Measurements from ENCODE around the gene ERO1A.

The ERO1A gene

DNA sequence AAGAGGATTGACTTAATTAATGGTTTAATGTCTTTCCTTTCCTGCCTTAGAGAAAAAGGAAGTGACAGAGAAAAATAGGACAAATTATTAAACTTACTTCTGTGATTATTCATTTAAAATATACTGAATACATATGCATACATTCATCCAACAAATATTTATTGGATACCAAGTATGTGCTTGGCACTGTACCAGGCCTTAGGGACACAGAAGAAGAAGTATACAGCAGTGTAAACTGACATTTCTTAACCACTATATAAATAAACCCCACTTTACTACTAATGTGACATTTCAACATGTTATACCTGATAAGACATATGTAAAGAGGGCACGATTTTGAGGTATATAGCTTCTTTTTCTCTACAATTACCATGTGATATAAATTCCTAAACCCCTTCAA lies 53.6 kb downstream of the ERO1A start:
- Histone ChIP-seq H2AK5ac (ENCODE audit: low read depth, low read length) (no peak overlapping the region), H3K36me3 (replicated peaks in 1 of 2; ENCODE audit: control insufficient read depth in 2 of 2, insufficient read depth in 2 of 2, low read length in 2 of 2) (peaks cover 2 to 57% of the 10 kb centered on the region in 2 donors)

DNA sequence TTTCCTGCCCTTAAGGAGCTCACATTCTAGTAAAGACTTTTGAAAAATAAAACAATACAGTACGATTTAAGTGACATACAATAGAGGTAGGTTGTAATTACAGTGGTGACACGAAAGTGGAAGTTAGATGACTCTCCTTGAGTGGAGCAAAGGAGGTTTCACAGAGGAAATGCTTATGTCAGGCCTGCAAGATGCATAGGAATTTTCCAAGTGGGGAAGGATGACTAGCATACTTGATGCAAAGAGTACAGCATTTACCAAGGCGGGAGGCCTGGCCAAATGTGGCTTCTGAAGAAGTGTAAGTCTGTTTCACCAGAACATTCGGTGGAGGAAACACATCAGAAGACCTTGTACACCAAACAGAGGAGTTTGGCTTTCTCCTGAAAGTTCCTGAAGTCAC lies 55.2 kb downstream of the ERO1A start:
- Histone ChIP-seq H2BK120ac (ENCODE audit: low read depth, low read length) (no peak overlapping the region), H3K4me3 (ENCODE audit: low read length in 2 of 2) (no peak overlapping the region), H3K4me1 (ENCODE audit: control insufficient read depth in 2 of 2, insufficient read depth in 1 of 2, low read depth in 1 of 2, low read length in 2 of 2) (no peaks in the 10 kb centered on the region), H3K23ac (ENCODE audit: low read depth, low read length, poor library complexity) (no peak overlapping the region), H3K14ac (ENCODE audit: low read length) (no peak overlapping the region), H3K27me3 (ENCODE audit: control insufficient read depth in 3 of 3, insufficient read depth in 3 of 3, low read depth in 1 of 3, low read length in 3 of 3) (no peaks in the 10 kb centered on the region), H3K79me1 (ENCODE audit: low read depth, low read length) (no peaks in the 10 kb centered on the region), H3K4me2 (ENCODE audit: insufficient read depth, low read length, poor library complexity, severe bottlenecking) (no peak overlapping the region), H3K9me3 (replicated peaks in 1 of 2; ENCODE audit: control insufficient read depth in 2 of 2, insufficient read depth in 1 of 2, low read depth in 1 of 2, low read length in 2 of 2) (no peaks in the 10 kb centered on the region), H3K27ac (replicated peaks; ENCODE audit: low read length) (no peak overlapping the region), H2AK5ac (ENCODE audit: low read depth, low read length) (no peak overlapping the region), H4K91ac (ENCODE audit: low read depth, low read length, poor library complexity) (no peak overlapping the region), H2AFZ (ENCODE audit: low read length) (no peak overlapping the region), H2BK5ac (ENCODE audit: low read length) (no peak overlapping the region), H3K18ac (ENCODE audit: low read length) (no peak overlapping the region), H4K8ac (ENCODE audit: low read depth, low read length) (no peak overlapping the region), H3K4ac (ENCODE audit: low read length) (no peak overlapping the region), H3K36me3 (replicated peaks in 1 of 2; ENCODE audit: control insufficient read depth in 2 of 2, insufficient read depth in 2 of 2, low read length in 2 of 2) (peaks cover 2 to 41% of the 10 kb centered on the region in 2 donors), H2BK15ac (ENCODE audit: low read length) (no peak overlapping the region), H3K9ac (ENCODE audit: low read depth, low read length, poor library complexity) (no peak overlapping the region), H2BK12ac (ENCODE audit: low read length) (no peak overlapping the region)
- WGBS, 2 donors (ENCODE audit: extremely low coverage in 2 of 2, insufficient read length in 2 of 2, insufficient replicate concordance in 1 of 2): no CpG with 5 or more reads among the region's 4 CpGs
- DNase-seq (ENCODE audit: low spot score): no peak

More for the DNA sequence above, 53.6 kb downstream of the ERO1A start:
- Histone ChIP-seq H3K79me1 (ENCODE audit: low read depth, low read length) (no peaks in the 10 kb centered on the region), H3K4ac (ENCODE audit: low read length) (no peak overlapping the region), H2BK120ac (ENCODE audit: low read depth, low read length) (no peak overlapping the region), H2BK15ac (ENCODE audit: low read length) (no peak overlapping the region), H3K14ac (ENCODE audit: low read length) (no peak overlapping the region), H4K91ac (ENCODE audit: low read depth, low read length, poor library complexity) (no peak overlapping the region), H3K4me3 (ENCODE audit: low read length in 2 of 2) (no peak overlapping the region), H2BK12ac (ENCODE audit: low read length) (no peak overlapping the region), H3K27me3 (ENCODE audit: control insufficient read depth in 3 of 3, insufficient read depth in 3 of 3, low read depth in 1 of 3, low read length in 3 of 3) (no peaks in the 10 kb centered on the region), H4K8ac (ENCODE audit: low read depth, low read length) (no peak overlapping the region), H3K4me1 (ENCODE audit: control insufficient read depth in 2 of 2, insufficient read depth in 1 of 2, low read depth in 1 of 2, low read length in 2 of 2) (no peaks in the 10 kb centered on the region), H3K23ac (ENCODE audit: low read depth, low read length, poor library complexity) (no peak overlapping the region), H3K9me3 (replicated peaks in 1 of 2; ENCODE audit: control insufficient read depth in 2 of 2, insufficient read depth in 1 of 2, low read depth in 1 of 2, low read length in 2 of 2) (no peaks in the 10 kb centered on the region), H3K9ac (ENCODE audit: low read depth, low read length, poor library complexity) (no peak overlapping the region), H2BK5ac (ENCODE audit: low read length) (no peak overlapping the region), H3K18ac (ENCODE audit: low read length) (no peak overlapping the region), H3K4me2 (ENCODE audit: insufficient read depth, low read length, poor library complexity, severe bottlenecking) (no peak overlapping the region), H3K27ac (replicated peaks; ENCODE audit: low read length) (no peak overlapping the region), H2AFZ (ENCODE audit: low read length) (no peak overlapping the region)
- WGBS, 2 donors (ENCODE audit: extremely low coverage in 2 of 2, insufficient read length in 2 of 2, insufficient replicate concordance in 1 of 2): no CpG with 5 or more reads among the region's 1 CpG
- no peak for DNase-seq (ENCODE audit: low spot score)

DNA sequence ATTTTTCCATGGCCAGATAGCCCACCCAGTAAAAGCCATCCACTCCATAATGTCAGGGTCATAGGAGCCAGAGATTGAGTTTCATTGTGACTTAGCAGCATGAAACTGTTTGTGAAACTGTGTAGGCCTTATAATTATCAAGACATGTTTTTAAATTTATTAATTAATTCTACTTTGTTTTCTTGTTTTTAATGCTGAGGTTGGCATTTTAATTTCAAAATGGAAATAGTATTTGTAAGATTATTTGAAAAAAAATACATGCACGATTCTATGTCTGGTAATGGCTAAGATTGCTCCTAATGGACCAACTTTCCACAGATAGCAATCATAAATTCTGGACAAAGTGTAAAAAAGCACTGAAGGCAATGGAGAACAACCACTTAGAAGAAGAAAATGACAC lies 75.7 kb downstream of the ERO1A start:
- Histone ChIP-seq H3K27me3 (ENCODE audit: control insufficient read depth in 3 of 3, insufficient read depth in 3 of 3, low read depth in 1 of 3, low read length in 3 of 3) (no peaks in the 10 kb centered on the region), H3K18ac (ENCODE audit: low read length) (no peak overlapping the region), H2BK12ac (ENCODE audit: low read length) (no peak overlapping the region), H3K4me1 (ENCODE audit: control insufficient read depth in 2 of 2, insufficient read depth in 1 of 2, low read depth in 1 of 2, low read length in 2 of 2) (no peaks in the 10 kb centered on the region), H3K4ac (ENCODE audit: low read length) (no peak overlapping the region), H4K8ac (ENCODE audit: low read depth, low read length) (no peak overlapping the region), H3K9ac (ENCODE audit: low read depth, low read length, poor library complexity) (no peak overlapping the region), H3K27ac (replicated peaks; ENCODE audit: low read length) (no peak overlapping the region), H2AK5ac (ENCODE audit: low read depth, low read length) (no peak overlapping the region), H2BK15ac (ENCODE audit: low read length) (no peak overlapping the region), H4K91ac (ENCODE audit: low read depth, low read length, poor library complexity) (no peak overlapping the region), H2BK120ac (ENCODE audit: low read depth, low read length) (no peak overlapping the region), H2AFZ (ENCODE audit: low read length) (no peak overlapping the region), H3K36me3 (replicated peaks in 1 of 2; ENCODE audit: control insufficient read depth in 2 of 2, insufficient read depth in 2 of 2, low read length in 2 of 2) (no peaks in the 10 kb centered on the region), H3K79me1 (ENCODE audit: low read depth, low read length) (peaks cover 2% of the 10 kb centered on the region), H3K23ac (ENCODE audit: low read depth, low read length, poor library complexity) (no peak overlapping the region), H3K14ac (ENCODE audit: low read length) (no peak overlapping the region), H3K4me2 (ENCODE audit: insufficient read depth, low read length, poor library complexity, severe bottlenecking) (no peak overlapping the region), H3K4me3 (ENCODE audit: low read length in 2 of 2) (no peak overlapping the region), H2BK5ac (ENCODE audit: low read length) (no peak overlapping the region), H3K9me3 (replicated peaks in 1 of 2; ENCODE audit: control insufficient read depth in 2 of 2, insufficient read depth in 1 of 2, low read depth in 1 of 2, low read length in 2 of 2) (no peaks in the 10 kb centered on the region)
- DNase-seq (ENCODE audit: low spot score): no peak
- WGBS, 2 donors (ENCODE audit: extremely low coverage in 2 of 2, insufficient read length in 2 of 2, insufficient replicate concordance in 1 of 2): no CpG with 5 or more reads among the region's 1 CpG

DNA sequence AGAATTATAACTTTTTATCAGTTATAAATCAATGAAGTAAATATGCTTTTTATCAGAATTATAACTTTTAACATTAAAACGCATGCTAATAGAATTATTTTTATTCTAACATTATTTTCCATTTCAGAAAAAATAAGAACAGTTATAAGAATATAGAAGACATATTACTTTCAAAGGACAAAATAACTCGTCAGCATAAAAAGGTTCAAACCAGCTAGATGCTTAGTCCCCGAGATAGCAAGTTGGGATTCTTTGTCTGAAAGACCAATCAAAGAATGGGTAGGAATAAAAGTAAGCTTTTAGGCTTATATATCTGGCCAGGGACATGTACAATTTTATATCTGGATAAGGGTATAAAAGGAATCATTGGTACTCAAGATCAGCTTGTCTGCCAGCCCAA lies 76.8 kb downstream of the ERO1A start:
- Histone ChIP-seq H3K4me2 (ENCODE audit: insufficient read depth, low read length, poor library complexity, severe bottlenecking) (no peak overlapping the region), H3K27me3 (ENCODE audit: control insufficient read depth in 3 of 3, insufficient read depth in 3 of 3, low read depth in 1 of 3, low read length in 3 of 3) (no peaks in the 10 kb centered on the region), H3K4ac (ENCODE audit: low read length) (no peak overlapping the region), H3K9ac (ENCODE audit: low read depth, low read length, poor library complexity) (no peak overlapping the region), H2AFZ (ENCODE audit: low read length) (no peak overlapping the region), H3K4me1 (ENCODE audit: control insufficient read depth in 2 of 2, insufficient read depth in 1 of 2, low read depth in 1 of 2, low read length in 2 of 2) (no peaks in the 10 kb centered on the region), H2BK5ac (ENCODE audit: low read length) (no peak overlapping the region), H2BK120ac (ENCODE audit: low read depth, low read length) (no peak overlapping the region), H2AK5ac (ENCODE audit: low read depth, low read length) (no peak overlapping the region), H2BK12ac (ENCODE audit: low read length) (no peak overlapping the region), H3K79me1 (ENCODE audit: low read depth, low read length) (peaks cover 2% of the 10 kb centered on the region), H3K23ac (ENCODE audit: low read depth, low read length, poor library complexity) (no peak overlapping the region), H3K14ac (ENCODE audit: low read length) (no peak overlapping the region), H4K8ac (ENCODE audit: low read depth, low read length) (no peak overlapping the region), H3K27ac (replicated peaks; ENCODE audit: low read length) (no peak overlapping the region), H3K4me3 (ENCODE audit: low read length in 2 of 2) (no peak overlapping the region), H4K91ac (ENCODE audit: low read depth, low read length, poor library complexity) (no peak overlapping the region), H2BK15ac (ENCODE audit: low read length) (no peak overlapping the region), H3K36me3 (replicated peaks in 1 of 2; ENCODE audit: control insufficient read depth in 2 of 2, insufficient read depth in 2 of 2, low read length in 2 of 2) (no peaks in the 10 kb centered on the region), H3K18ac (ENCODE audit: low read length) (no peak overlapping the region), H3K9me3 (replicated peaks in 1 of 2; ENCODE audit: control insufficient read depth in 2 of 2, insufficient read depth in 1 of 2, low read depth in 1 of 2, low read length in 2 of 2) (no peaks in the 10 kb centered on the region)
- no peak for DNase-seq (ENCODE audit: low spot score)
- WGBS, 2 donors (ENCODE audit: extremely low coverage in 2 of 2, insufficient read length in 2 of 2, insufficient replicate concordance in 1 of 2): no CpG with 5 or more reads among the region's 3 CpGs

All from neuronal stem cell (in vitro differentiated cells).